Gastroesophageal sphincter (tissue), 3 donors: ENCODE data around the gene CCDC187.

Experiments used
- CTCF ChIP-seq, 4 experiments: fragments of 200-600 bp in 2 of 4; fragments of 450-650 bp in 2 of 4; sonication (generic) in 1 of 4; IDR thresholded peaks; one replicate each; pipeline ENCODE4 v1.5.1; 2017 to 2019; ENCODE audit warnings: antibody characterized with exemption in 4 of 4, mild to moderate bottlenecking in 2 of 4, moderate library complexity in 2 of 4
- EP300 ChIP-seq: sonication (generic); formaldehyde crosslinking; IDR thresholded peaks from one replicate; pipeline ENCODE4 v1.6.1; 2017; ENCODE audit warnings: antibody characterized with exemption, mild to moderate bottlenecking

DNA sequence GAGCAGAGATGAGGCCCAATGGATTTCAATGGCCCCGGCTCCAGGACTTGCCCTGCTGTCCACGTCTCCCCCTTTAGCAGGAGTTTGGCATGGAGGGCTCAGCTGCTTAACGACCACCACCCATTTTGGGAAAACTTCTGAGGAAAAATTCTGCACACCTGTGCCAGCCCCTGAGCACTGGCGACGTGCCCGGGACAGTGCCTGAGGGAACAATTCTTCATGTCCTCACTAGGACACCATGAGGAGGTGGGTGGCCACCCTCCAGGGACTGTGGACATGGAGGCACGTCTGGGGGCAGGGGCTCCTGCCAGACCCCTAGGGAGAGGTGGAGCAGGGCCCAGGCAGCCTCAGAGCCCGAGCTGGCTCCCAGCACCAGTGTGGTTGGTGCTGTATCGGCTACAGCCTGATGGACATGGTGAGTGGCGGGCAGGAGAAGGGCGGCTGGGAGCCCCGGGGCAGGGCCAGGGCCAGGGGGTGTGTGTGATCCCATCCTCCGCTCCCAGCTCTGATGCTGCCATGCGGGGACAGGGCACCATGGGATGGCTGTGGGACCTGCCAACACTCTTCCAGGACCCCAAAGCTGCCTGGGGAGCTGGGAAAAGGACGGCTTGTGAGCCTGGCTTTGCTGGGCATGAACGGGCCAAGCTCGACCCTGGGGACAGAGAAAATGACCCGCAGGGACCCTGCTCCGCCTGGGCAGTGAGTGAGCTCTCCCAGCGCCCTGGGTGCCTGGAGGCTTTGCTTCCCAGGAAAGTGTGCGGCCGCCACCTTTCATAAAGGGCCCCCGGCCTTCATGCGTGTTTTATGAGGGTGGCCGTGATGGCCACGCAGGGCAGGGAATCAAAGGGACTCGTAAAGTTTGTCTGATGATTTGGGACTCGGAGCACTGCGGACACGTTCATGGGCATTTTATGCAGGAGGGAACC is 54.7 kb downstream of the CCDC187 start:
- TF ChIP-seq CTCF (IDR thresholded peaks at IDR 0.05) (no peak), EP300 (no peak)
